H9 (cell line): ENCODE measurements around the gene ZNHIT2. TPM values are rescaled to one million over a fixed set of nuclear protein-coding genes. Genes with fewer than 3 reads are reported as not detected.

Experiments used
- DNase-seq: peaks from one replicate; pipeline ENCODE4 v3.0.0-alpha.2; 2017
- H2AFZ ChIP-seq: one replicate; pipeline ENCODE4 v1.6.1; 2013; ENCODE audit warnings: mild to moderate bottlenecking, low read length, control low read depth, moderate library complexity
- H2AK5ac ChIP-seq: 2 replicates; pipeline ENCODE4 v1.6.1; 2013; ENCODE audit warnings: low read length, control low read depth, mixed read lengths; ENCODE audit not compliant: insufficient read length
- H2BK120ac ChIP-seq: one replicate; pipeline ENCODE4 v1.6.1; 2013; ENCODE audit warnings: low read depth, mild to moderate bottlenecking, low read length, control low read depth, inconsistent platforms; ENCODE audit not compliant: poor library complexity, severe bottlenecking
- H2BK12ac ChIP-seq: 2 replicates; pipeline ENCODE4 v1.6.1; 2013; ENCODE audit warnings: low read length, control low read depth, mixed read lengths, low read depth; ENCODE audit not compliant: insufficient read length
- H2BK15ac ChIP-seq: 2 replicates; pipeline ENCODE4 v1.6.1; 2013; ENCODE audit warnings: low read depth, low read length, control low read depth
- H2BK20ac ChIP-seq: one replicate; pipeline ENCODE4 v1.6.1; 2013; ENCODE audit warnings: low read depth, mild to moderate bottlenecking, low read length, control low read depth, inconsistent platforms; ENCODE audit not compliant: poor library complexity, severe bottlenecking
- H2BK5ac ChIP-seq: 2 replicates; pipeline ENCODE4 v1.6.1; 2013; ENCODE audit warnings: low read length, control low read depth, mixed read lengths; ENCODE audit not compliant: insufficient read length
- H3K14ac ChIP-seq: 2 replicates; pipeline ENCODE4 v1.6.1; 2013; ENCODE audit warnings: low read length, control low read depth; ENCODE audit not compliant: insufficient read depth
- H3K18ac ChIP-seq: 2 replicates; pipeline ENCODE4 v1.6.1; 2013; ENCODE audit warnings: low read depth, mild to moderate bottlenecking, mixed read lengths, low read length, control low read depth; ENCODE audit not compliant: insufficient read length
- H3K23ac ChIP-seq: 2 replicates; pipeline ENCODE4 v1.6.1; 2013; ENCODE audit warnings: low read length, control low read depth, mixed read lengths, low read depth; ENCODE audit not compliant: insufficient read length
- H3K23me2 ChIP-seq: 2 replicates; pipeline ENCODE4 v1.6.1; 2013; ENCODE audit warnings: low read depth, mild to moderate bottlenecking, mixed read lengths, low read length, control low read depth; ENCODE audit not compliant: insufficient read length, poor library complexity, severe bottlenecking
- H3K27ac ChIP-seq: 2 replicates; pipeline ENCODE4 v1.5.1; 2013; ENCODE audit warnings: low read length, control low read depth, mixed read lengths, low read depth; ENCODE audit not compliant: insufficient read length
- H3K27me3 ChIP-seq: 2 replicates; pipeline ENCODE4 v1.6.1; 2013; ENCODE audit warnings: low read length, control low read depth, inconsistent platforms; ENCODE audit not compliant: insufficient read depth
- H3K4ac ChIP-seq: 2 replicates; pipeline ENCODE4 v1.6.1; 2013; ENCODE audit warnings: low read depth, mild to moderate bottlenecking, control low read depth, inconsistent platforms, low read length, moderate library complexity
- H3K4me1 ChIP-seq: 2 replicates; pipeline ENCODE4 v1.6.1; 2013; ENCODE audit warnings: low read length, control low read depth, inconsistent platforms; ENCODE audit not compliant: insufficient read depth
- H3K4me2 ChIP-seq: 2 replicates; pipeline ENCODE4 v1.6.1; 2013; ENCODE audit warnings: low read length, control low read depth, mixed read lengths; ENCODE audit not compliant: insufficient read length, insufficient read depth
- H3K56ac ChIP-seq: 2 replicates; pipeline ENCODE4 v1.6.1; 2013; ENCODE audit warnings: low read depth, mild to moderate bottlenecking, mixed read lengths, low read length, control low read depth; ENCODE audit not compliant: insufficient read length
- H3K79me1 ChIP-seq: 2 replicates; pipeline ENCODE4 v1.6.1; 2013; ENCODE audit warnings: low read depth, mild to moderate bottlenecking, moderate library complexity, low read length, control low read depth, inconsistent platforms; ENCODE audit not compliant: insufficient read depth, poor library complexity, severe bottlenecking
- H3K79me2 ChIP-seq: 2 replicates; pipeline ENCODE4 v1.6.1; 2013; ENCODE audit warnings: low read length, control low read depth, inconsistent platforms; ENCODE audit not compliant: insufficient read depth
- H3K9ac ChIP-seq: 2 replicates; pipeline ENCODE4 v1.6.1; 2013; ENCODE audit warnings: low read length, control low read depth, mixed read lengths; ENCODE audit not compliant: insufficient read length; ENCODE audit errors: extremely low read depth
- H3K9me3 ChIP-seq: one replicate; pipeline ENCODE4 v1.6.1; 2013; ENCODE audit warnings: low read depth, low read length, inconsistent platforms; ENCODE audit not compliant: control insufficient read depth
- H3T11ph ChIP-seq: one replicate; pipeline ENCODE4 v1.6.1; 2013; ENCODE audit warnings: mild to moderate bottlenecking, low read length, control low read depth, inconsistent platforms
- H4K20me1 ChIP-seq: one replicate; pipeline ENCODE4 v1.6.1; 2013; ENCODE audit not compliant: control insufficient read depth, insufficient read length, insufficient read depth
- H4K5ac ChIP-seq: 2 replicates; pipeline ENCODE4 v1.6.1; 2013; ENCODE audit warnings: low read depth, mild to moderate bottlenecking, mixed read lengths, low read length, control low read depth; ENCODE audit not compliant: insufficient read length
- H4K8ac ChIP-seq: replicated peaks from 2 replicates; pipeline ENCODE4 v1.6.1; 2013; ENCODE audit warnings: low read length, control low read depth, mixed read lengths, low read depth; ENCODE audit not compliant: insufficient read length
- H4K91ac ChIP-seq: 2 replicates; pipeline ENCODE4 v1.6.1; 2013; ENCODE audit warnings: low read depth, mild to moderate bottlenecking, moderate library complexity, mixed read lengths, low read length, control low read depth; ENCODE audit not compliant: insufficient read length
- H3K27ac Mint-ChIP-seq, 3 experiments: 2 replicates in 2 of 3; 3 replicates in 1 of 3; pipeline ENCODE4 v1.8.0; 2020 to 2021; ENCODE audit warnings: mixed read lengths in 3 of 3, mild to moderate bottlenecking in 1 of 3, moderate library complexity in 1 of 3
- H3K27me3 Mint-ChIP-seq: 2 replicates; pipeline ENCODE4 v1.8.0; 2021; ENCODE audit warnings: low read depth, mild to moderate bottlenecking, moderate library complexity, mixed read lengths
- H3K36me3 Mint-ChIP-seq, 3 experiments: 2 replicates in 2 of 3; 3 replicates in 1 of 3; pipeline ENCODE4 v1.8.0; 2020 to 2021; ENCODE audit warnings: low read depth in 3 of 3, mixed read lengths in 3 of 3; ENCODE audit not compliant: insufficient read depth in 1 of 3
- H3K4me1 Mint-ChIP-seq, 2 experiments: 2 replicates each; pipeline ENCODE4 v1.8.0; 2020; ENCODE audit warnings: mixed read lengths in 2 of 2
- H3K4me3 Mint-ChIP-seq, 2 experiments: 2 replicates in 1 of 2; 3 replicates in 1 of 2; pipeline ENCODE4 v1.8.0; 2020 to 2021; ENCODE audit warnings: mild to moderate bottlenecking in 2 of 2, mixed read lengths in 2 of 2, moderate library complexity in 1 of 2
- H3K9me3 Mint-ChIP-seq, 2 experiments: 2 replicates in 1 of 2; 3 replicates in 1 of 2; pipeline ENCODE4 v1.8.0; 2020; ENCODE audit warnings: mild to moderate bottlenecking in 2 of 2, mixed read lengths in 2 of 2, moderate library complexity in 1 of 2
- WGBS: extraction: QIAGEN DNeasy Blood & Tissue Kit; methylation state at CpG from one replicate; pipeline ENCODE4 v1.1.7; 2013; ENCODE audit warnings: missing lambda C conversion rate, low lambda C conversion rate, mixed read lengths; ENCODE audit not compliant: insufficient read length; ENCODE audit errors: extremely low coverage; 5-methylcytosine and 5-hydroxymethylcytosine counted together
- total RNA-seq: library from RNA; stranded (reverse); gene quantifications from 2 replicates; pipeline ENCODE4 v1.2.1, GENCODE V29; 2021
- TF ChIP-seq, protein P1 (sequence below): fragments of 200-600 bp; sonication (generic); conservative IDR thresholded peaks from 3 replicates; pipeline ENCODE4 v1.8.0; 2021; ENCODE audit warnings: antibody characterized with exemption, mild to moderate bottlenecking

Gene ZNHIT2
- total RNA-seq, 1 experiment from 2014 or later = 18.3 TPM

DNA sequence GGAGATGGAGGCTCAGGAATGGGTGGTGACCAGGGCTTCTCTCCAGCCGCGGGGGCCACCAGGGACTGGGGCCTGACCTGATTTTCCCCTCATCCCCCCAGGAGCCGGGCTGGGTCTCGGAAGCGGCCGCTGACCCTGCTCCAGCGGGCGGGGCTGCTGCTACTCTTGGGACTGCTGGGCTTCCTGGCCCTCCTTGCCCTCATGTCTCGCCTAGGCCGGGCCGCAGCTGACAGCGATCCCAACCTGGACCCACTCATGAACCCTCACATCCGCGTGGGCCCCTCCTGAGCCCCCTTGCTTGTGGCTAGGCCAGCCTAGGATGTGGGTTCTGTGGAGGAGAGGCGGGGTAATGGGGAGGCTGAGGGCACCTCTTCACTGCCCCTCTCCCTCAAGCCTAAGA, 29.7 kb downstream of the ZNHIT2 start:
- Histone ChIP-seq H2BK120ac (no peak overlapping the region), H3K27ac (no peak overlapping the region), H3K56ac (no peak overlapping the region), H3K23ac (no peak overlapping the region), H4K8ac (no peak overlapping the region), H2AK5ac (no peak overlapping the region), H4K20me1 (peaks cover 3% of the 10 kb centered on the region), H2BK15ac (no peak overlapping the region), H3K4ac (no peak overlapping the region), H4K91ac (no peak overlapping the region), H3K9ac (no peak overlapping the region), H2AFZ (no peak overlapping the region), H3K79me1 (no peaks in the 10 kb centered on the region), H2BK20ac (no peak overlapping the region), H2BK5ac (no peak overlapping the region), H3T11ph (no peak overlapping the region), H3K4me1 (no peaks in the 10 kb centered on the region), H2BK12ac (no peak overlapping the region), H3K14ac (no peak overlapping the region), H3K4me2 (no peak overlapping the region), H3K23me2 (peaks cover 12% of the 10 kb centered on the region), H3K79me2 (peaks cover 6% of the 10 kb centered on the region; the same call in 1 of the 2 replicates), H3K9me3 (no peaks in the 10 kb centered on the region), H4K5ac (no peak overlapping the region), H3K27me3 (no peaks in the 10 kb centered on the region), H3K18ac (no peak overlapping the region)
- TF ChIP-seq, protein P1, sequence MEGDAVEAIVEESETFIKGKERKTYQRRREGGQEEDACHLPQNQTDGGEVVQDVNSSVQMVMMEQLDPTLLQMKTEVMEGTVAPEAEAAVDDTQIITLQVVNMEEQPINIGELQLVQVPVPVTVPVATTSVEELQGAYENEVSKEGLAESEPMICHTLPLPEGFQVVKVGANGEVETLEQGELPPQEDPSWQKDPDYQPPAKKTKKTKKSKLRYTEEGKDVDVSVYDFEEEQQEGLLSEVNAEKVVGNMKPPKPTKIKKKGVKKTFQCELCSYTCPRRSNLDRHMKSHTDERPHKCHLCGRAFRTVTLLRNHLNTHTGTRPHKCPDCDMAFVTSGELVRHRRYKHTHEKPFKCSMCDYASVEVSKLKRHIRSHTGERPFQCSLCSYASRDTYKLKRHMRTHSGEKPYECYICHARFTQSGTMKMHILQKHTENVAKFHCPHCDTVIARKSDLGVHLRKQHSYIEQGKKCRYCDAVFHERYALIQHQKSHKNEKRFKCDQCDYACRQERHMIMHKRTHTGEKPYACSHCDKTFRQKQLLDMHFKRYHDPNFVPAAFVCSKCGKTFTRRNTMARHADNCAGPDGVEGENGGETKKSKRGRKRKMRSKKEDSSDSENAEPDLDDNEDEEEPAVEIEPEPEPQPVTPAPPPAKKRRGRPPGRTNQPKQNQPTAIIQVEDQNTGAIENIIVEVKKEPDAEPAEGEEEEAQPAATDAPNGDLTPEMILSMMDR = no peak
- no peak for DNase-seq
- WGBS = no CpG with 5 or more reads among the region's 15 CpGs
- Mint-ChIP-seq H3K27ac (no peak overlapping the region), H3K4me1 (peaks cover 12% of the 10 kb centered on the region in 2 experiments), H3K36me3 (peaks cover 7 to 43% (median 39%) of the 10 kb centered on the region in 3 experiments), H3K27me3 (no peaks in the 10 kb centered on the region), H3K9me3 (no peaks in the 10 kb centered on the region; a peak in 1 of 5 replicates), H3K4me3 (no peak overlapping the region)
